ENCODE data around the gene OTUD1.

The OTUD1 gene

GRCh38 chr10:23472181-23472580 lies 33.3 kb downstream of the OTUD1 start:
- no peak for DNase-seq

- DNase-seq = no peak
Observed at GRCh38 chr10:23474081-23474480, 35.2 kb downstream of the OTUD1 start.

GRCh38 chr10:23474626-23475025 lies 35.8 kb downstream of the OTUD1 start:
- DNase-seq = no peak

GRCh38 chr10:23478570-23478969 lies 39.7 kb downstream of the OTUD1 start:
- DNase-seq = no peak

GRCh38 chr10:23479798-23480473 lies 41.1 kb downstream of the OTUD1 start:
- DNase-seq = no peak

- no peak for DNase-seq
Observed at GRCh38 chr10:23481363-23481961, 42.6 kb downstream of the OTUD1 start.

GRCh38 chr10:23490115-23490514 lies 51.2 kb downstream of the OTUD1 start:
- no peak for DNase-seq

Measured in SIG-M5 (cell line).